ENCODE measurements around the gene PARP11.

GRCh38 chr12:3891201-3891600 lies 18.0 kb upstream of the PARP11 start:
- no peak for TF ChIP-seq EZH2 (IDR thresholded peaks at IDR 0.05; ENCODE audit: borderline replicate concordance, insufficient read depth, low read depth, low read length, poor library complexity, severe bottlenecking)
- TF ChIP-seq CTCF (IDR thresholded peaks at IDR 0.05): no peak
